Fibroblast of gingiva (primary cell): ENCODE measurements around the gene NRIP3.

Experiments used
- DNase-seq: peaks from one replicate; pipeline ENCODE4 v3.0.0-alpha.2; 2011; ENCODE audit warnings: low read depth

NRIP3 gene

GRCh38 chr11:9003573-9004182, at the start of gene NRIP3:
Gene NRIP3 (minus strand): TSS chr11:9004001. CDS start chr11:9003935, 66 bp downstream.
- DNase-seq, result peak; percentile 24

GRCh38 chr11:9052316-9052715, 48.5 kb upstream of the NRIP3 start:
- no peak for DNase-seq

GRCh38 chr11:9049959-9050358, 46.2 kb upstream of the NRIP3 start:
- no peak for DNase-seq

GRCh38 chr11:9047964-9048523, 44.2 kb upstream of the NRIP3 start:
- peak; percentile 86 for DNase-seq

GRCh38 chr11:9046481-9046880, 42.7 kb upstream of the NRIP3 start:
- DNase-seq, result no peak

GRCh38 chr11:9042488-9042887, 38.7 kb upstream of the NRIP3 start:
- DNase-seq, result no peak

- no peak for DNase-seq
Observed at GRCh38 chr11:9041747-9042146, 37.9 kb upstream of the NRIP3 start.

- DNase-seq, result no peak
Observed at GRCh38 chr11:9040410-9040809, 36.6 kb upstream of the NRIP3 start.

- no peak for DNase-seq
Observed at GRCh38 chr11:9039863-9040262, 36.1 kb upstream of the NRIP3 start.

GRCh38 chr11:9039198-9039597, 35.4 kb upstream of the NRIP3 start:
- peak; percentile 31 for DNase-seq

GRCh38 chr11:9038541-9038940, 34.7 kb upstream of the NRIP3 start:
- no peak for DNase-seq

- no peak for DNase-seq
Observed at GRCh38 chr11:9037963-9038362, 34.2 kb upstream of the NRIP3 start.

- no peak for DNase-seq
Observed at GRCh38 chr11:9037046-9037780, 33.4 kb upstream of the NRIP3 start.

- no peak for DNase-seq
Observed at GRCh38 chr11:9030601-9031000, 26.8 kb upstream of the NRIP3 start.

GRCh38 chr11:9029422-9029821, 25.6 kb upstream of the NRIP3 start:
- no peak for DNase-seq

GRCh38 chr11:9028581-9028980, 24.8 kb upstream of the NRIP3 start:
- no peak for DNase-seq

- DNase-seq, result no peak
Observed at GRCh38 chr11:9025101-9025850, 21.5 kb upstream of the NRIP3 start.

GRCh38 chr11:9022961-9023680, 19.3 kb upstream of the NRIP3 start:
- no peak for DNase-seq

GRCh38 chr11:9020916-9021315, 17.1 kb upstream of the NRIP3 start:
- no peak for DNase-seq

GRCh38 chr11:9019861-9020260, 16.1 kb upstream of the NRIP3 start:
- no peak for DNase-seq

GRCh38 chr11:9017773-9018172, 14.0 kb upstream of the NRIP3 start:
- peak; percentile 34 for DNase-seq
